Measurements from ENCODE around the gene ZNF670. TPM values are rescaled to one million over a fixed set of nuclear protein-coding genes. Genes with fewer than 3 reads are reported as not detected.

The ZNF670 gene
- total RNA-seq, 1 donor: 4.3 TPM

GRCh38 chr1:247103859-247104591, 25.4 kb upstream of the ZNF670 start, which contains the start of gene ZNF669:
ZNF669 (minus strand) TSS chr1:247104356; CDS start chr1:247104199, 157 bp downstream.
- DNase-seq (ENCODE audit: low read depth): peak; percentile 97
- TF ChIP-seq CTCF (IDR thresholded peaks at IDR 0.05; ENCODE audit: insufficient read depth, low read depth, low read length): no peak
- H3K4me3 ChIP-seq (ENCODE audit: low read depth, low read length): peak within 1 kb of the TSS; percentile 87

GRCh38 chr1:247102381-247102780, 23.8 kb upstream of the ZNF670 start:
- DNase-seq (ENCODE audit: low read depth): peak; percentile 43
- TF ChIP-seq CTCF (IDR thresholded peaks at IDR 0.05; ENCODE audit: insufficient read depth, low read depth, low read length): no peak
- H3K4me3 ChIP-seq (ENCODE audit: low read depth, low read length): no peak overlapping the region

- DNase-seq (ENCODE audit: low read depth): no peak
- no peak overlapping the region for H3K4me3 ChIP-seq (ENCODE audit: low read depth, low read length)
- TF ChIP-seq CTCF (IDR thresholded peaks at IDR 0.05; ENCODE audit: insufficient read depth, low read depth, low read length): no peak
Observed at GRCh38 chr1:247100676-247101279, 22.2 kb upstream of the ZNF670 start.

- no peak overlapping the region for H3K4me3 ChIP-seq (ENCODE audit: low read depth, low read length)
- TF ChIP-seq CTCF (IDR thresholded peaks at IDR 0.05; ENCODE audit: insufficient read depth, low read depth, low read length): no peak
- DNase-seq (ENCODE audit: low read depth): no peak
Observed at GRCh38 chr1:247096958-247097357, 18.3 kb upstream of the ZNF670 start.

GRCh38 chr1:247096544-247096943, 17.9 kb upstream of the ZNF670 start:
- TF ChIP-seq CTCF (IDR thresholded peaks at IDR 0.05; ENCODE audit: insufficient read depth, low read depth, low read length): no peak
- H3K4me3 ChIP-seq (ENCODE audit: low read depth, low read length): no peak overlapping the region
- DNase-seq (ENCODE audit: low read depth): no peak

GRCh38 chr1:247096112-247096511, 17.5 kb upstream of the ZNF670 start:
- TF ChIP-seq CTCF (IDR thresholded peaks at IDR 0.05; ENCODE audit: insufficient read depth, low read depth, low read length): no peak
- no peak overlapping the region for H3K4me3 ChIP-seq (ENCODE audit: low read depth, low read length)
- no peak for DNase-seq (ENCODE audit: low read depth)
